Measurements from ENCODE around the gene RPP25.
"Not testable (repeated sequence)": the region's sequence is repeated elsewhere in the genome, so short reads cannot be mapped to it uniquely, and the experiment has no call there.

Gene RPP25

DNA sequence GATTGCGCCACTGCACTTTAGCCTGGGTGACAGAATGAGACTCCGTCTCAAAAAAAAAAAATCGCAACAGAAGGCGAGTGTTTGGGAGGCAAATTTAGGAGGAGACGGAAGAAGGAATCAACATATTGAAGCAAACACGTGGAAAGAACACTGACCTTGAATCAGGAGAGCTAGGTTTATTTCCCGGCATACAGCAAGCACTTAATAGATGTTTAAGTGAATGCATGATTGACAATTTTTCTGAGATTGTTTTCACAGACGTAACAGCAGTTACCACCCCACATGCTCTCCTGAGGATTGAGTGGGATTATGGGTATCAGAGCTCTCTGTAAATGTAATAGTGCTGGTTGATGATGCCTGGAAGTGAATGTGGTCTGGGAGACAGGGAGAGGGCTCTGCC, 5.6 kb upstream of the RPP25 start:
- DNase-seq = no peak

DNA sequence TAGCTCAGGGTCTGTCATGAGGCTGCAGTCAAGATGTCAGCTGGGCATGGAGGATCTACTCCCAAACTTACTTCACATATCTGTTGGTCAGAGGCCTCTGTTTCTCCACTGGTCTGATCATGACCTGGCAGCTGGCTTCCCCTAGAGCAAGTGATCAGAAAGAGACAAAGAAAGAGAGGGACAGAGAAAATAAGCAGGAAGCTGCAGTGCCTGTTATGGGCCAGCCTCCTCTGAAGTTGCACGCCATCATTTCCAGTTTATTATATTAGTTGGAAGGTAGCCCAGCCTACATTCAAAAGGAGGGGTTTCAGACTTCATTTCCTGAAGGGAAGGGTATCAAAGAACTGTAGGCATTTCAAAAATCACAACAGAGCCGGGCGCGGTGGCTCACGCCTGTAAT, 5.0 kb upstream of the RPP25 start:
- no peak for DNase-seq

DNA sequence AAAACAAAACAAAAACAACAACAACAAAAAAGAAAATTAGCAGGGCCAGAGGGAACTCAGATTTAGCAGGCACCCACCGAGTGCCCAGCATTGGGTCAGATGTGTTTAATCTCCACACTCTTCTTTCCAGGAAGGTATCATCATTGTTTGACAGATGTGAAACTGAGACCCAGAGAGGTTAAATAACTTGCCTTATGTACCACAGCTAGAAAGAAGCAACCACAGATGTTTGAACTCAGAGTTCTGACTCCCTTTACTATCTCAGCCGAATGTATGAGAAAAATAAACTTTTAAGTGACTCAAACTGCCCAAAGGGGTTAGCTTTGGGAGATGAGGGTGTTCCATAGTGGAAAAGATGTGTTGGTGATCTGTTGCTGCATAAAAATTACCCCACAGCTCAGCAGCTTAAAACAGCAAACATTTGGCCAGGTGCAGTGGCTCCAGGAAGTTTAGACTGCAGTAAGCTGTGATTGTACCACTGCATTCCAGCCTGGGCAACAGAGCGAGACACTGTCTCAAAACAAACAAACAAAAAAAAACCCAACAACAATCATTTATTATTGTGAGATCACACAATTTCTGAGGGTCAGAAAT, 4.5 kb upstream of the RPP25 start:
- no peak for DNase-seq

DNA sequence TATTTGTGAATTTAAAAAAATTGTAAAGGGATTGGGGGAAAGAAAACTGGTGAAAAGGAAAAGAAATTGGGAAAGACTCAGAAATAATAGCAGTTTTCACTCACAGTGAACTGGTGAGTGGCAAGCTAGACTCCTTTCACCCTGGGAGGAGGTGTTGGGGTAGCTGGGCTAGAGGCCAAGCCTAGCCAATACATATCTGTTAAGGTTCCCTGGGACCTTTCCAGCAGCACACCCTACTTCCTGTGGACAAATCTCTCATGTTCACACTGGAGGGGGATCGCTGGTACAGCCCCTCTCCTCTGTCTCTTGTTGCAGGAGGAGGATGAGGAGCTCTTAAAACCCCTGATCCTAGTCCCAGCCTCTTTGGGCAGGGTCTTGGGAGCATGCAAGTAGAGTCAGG, 3.7 kb upstream of the RPP25 start:
- DNase-seq = no peak

DNA sequence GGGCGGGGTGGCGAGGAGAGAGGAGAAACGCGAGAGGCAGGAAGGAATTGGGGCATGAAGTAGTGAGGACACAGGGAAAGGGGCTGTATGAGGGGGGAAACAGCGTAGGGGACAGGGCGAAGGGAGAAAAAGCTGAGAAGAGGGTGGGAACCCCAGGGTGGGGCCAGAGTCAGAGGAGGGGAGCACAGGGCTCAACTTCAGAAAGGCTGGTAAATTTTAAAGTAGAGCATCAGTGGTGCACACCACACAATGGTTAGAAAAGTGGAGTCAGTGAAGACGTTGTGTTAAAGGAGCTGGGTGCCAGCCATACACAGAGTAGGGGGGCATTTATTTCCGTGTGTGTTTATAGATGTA, 3.0 kb upstream of the RPP25 start:
- DNase-seq = no peak

DNA sequence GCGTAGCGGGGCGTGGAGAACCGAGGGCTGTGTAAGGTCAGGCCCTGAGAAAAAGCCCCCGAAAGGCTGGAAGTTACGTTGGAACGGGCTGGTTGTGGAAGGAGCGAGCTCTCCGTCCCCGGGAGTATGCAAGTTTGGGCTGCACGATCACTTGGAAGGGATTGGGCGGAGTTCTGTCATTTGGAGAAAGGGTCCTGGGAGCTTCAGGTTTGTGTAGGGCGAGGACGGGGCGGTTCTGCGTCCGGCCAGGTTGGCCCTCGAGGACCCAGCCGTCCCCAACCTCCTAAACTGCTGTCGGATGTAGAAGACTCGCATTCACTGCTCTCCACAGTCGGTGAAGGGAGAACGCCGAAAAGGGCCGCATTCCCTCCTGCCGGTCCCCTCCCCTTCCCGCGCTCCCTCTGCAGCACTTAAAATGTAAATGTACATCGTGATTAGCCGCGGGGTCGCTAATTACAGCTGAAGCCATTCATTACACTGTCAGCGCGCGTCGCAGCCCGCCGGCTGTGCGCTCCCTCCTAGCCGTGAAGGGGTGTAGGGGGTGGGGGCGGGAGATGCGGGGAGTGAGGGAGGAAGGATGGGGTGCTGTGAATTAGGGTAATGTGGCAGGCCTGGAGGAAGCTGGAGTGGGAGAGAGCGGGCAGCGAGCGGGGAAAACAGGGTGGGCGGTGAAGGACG, 2.5 kb upstream of the RPP25 start:
- no peak for DNase-seq

DNA sequence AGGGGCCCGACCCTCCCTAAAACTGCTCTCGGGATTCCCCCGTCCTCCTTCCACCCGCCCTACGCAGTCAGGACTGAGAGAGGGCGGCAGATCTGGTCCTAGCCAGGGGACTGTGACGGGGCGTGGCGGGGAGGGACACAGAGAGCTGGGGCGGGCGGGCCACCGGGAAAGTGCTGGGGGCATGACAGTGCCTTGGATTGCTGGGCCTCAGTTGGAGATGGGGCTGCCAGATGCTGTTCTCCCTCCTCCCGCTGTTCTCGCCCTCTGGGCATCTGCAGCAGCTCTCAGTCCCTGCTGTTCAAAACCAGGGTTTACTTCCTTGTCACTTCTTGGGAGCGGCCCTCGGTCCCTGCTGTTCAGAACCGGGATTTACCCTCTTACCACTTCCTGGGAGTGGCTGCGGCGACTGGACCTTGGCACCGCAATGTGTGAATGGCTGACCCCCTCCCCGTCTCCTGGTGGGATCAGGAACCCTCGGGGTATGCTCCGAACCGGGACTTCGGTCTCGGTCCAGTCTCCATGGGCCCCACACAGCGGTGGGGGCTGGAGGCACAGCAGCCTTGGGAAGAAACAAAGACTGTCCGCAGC, 1.8 kb upstream of the RPP25 start:
- no peak for DNase-seq

DNA sequence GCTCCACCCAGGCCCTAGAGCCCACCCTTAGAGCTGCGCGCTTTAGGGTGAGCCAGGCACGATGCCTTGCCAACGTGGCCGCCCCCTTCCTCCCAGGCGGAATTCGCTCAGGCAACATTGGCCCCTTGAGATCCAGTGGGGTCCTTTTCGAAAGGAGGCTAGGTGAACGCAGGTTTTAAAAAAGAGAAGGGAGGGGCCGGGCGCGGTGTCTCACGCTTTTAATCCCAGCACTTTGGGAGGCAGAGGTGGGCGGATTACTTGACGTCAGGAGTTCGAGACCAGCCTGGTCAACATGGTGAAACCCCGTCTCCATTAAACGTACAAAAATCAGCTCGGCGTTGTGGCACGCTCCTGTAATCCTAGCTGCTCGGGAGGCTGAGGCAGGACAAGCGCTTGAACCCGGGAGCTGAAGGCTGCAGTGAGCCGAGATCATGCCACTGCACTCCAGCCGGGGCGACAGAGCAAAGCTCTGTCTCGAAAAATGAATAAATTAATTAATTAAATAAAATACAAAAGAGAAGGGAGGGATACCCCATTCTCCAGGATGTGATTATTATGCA, 984 bp upstream of the RPP25 start:
- no peak for DNase-seq

DNA sequence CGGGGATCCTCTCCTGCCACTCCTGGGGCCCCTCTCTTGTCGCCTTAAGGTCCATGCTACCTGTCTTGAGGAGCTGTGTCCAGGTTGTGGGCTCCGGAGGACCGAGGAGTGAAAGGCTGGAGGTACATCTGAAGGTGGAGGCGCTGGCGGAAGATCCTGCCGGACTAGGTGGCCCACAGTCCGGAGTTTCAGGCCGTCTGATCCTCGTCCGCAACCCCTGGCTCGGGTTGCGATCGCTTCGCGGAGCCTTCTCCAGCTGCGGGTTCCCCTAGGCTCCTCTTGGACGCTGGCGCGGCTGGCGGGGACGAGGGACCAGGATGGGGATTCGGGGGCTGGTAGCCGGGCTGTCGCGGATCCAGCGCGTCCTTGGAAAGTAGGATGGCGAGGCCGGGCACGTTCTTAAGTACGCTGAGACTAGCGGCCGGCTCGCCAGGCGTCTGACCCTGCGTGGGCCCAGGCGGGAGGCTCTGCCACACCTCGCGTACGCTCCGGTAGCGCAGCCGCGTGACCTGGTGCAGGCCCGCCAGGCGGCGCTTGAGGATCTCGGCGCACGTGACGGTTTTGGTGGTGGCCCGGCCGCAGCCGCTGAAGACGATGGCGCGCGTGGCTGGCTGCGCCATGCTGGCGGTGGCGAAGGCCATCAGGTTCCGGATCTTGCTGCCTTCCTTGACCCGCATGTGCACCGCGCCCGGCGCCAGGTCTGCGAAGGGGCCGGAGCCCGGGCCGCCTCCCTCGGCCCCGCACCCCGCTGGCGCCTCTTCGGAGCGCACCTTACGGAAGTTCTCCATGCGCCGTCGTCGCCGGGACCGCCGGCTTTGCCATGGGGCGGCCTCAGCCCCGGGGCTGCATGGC, 550 bp downstream of the RPP25 start:
- peak; percentile 43 for DNase-seq

DNA sequence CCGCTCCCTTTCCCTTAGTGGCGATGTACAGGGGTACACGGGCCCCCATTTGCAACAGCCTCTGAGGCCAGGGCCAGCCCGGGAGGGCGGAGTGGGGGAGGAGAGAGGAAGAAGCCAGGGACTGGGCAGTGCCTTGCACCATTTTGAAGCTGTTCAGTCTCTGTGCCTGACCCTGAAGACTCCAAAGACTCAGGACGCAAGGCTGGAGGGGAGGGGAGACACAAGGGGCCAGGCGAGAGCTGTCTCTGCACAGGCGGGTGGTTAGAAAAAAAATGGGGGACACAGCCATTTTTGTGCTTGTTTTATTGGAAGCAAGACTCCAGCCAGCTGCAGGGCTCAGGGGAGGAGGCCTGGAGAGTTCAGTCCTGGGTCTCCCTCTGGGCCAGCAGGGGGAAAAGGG, 1.6 kb downstream of the RPP25 start:
- no peak for DNase-seq

DNA sequence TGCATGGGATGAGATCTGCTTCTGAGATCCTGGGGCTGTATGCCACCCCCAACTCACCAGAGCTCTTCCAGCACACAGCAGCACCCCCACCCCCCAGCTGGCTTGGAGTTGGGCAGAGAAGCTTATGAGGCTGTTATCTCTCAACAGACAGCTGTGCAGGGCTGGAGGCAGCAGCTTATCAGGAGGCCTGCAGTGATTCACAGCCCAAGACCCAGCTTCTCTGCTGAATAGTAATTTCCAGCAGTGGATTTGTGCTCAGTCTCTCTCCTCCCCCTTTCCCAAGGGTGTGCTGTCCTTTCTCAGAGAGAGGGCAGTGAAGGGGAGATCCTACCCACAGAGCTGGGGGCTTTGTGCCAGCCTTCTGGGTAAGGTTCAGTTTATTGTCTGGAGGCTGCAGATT, 2.1 kb downstream of the RPP25 start:
- DNase-seq = no peak

DNA sequence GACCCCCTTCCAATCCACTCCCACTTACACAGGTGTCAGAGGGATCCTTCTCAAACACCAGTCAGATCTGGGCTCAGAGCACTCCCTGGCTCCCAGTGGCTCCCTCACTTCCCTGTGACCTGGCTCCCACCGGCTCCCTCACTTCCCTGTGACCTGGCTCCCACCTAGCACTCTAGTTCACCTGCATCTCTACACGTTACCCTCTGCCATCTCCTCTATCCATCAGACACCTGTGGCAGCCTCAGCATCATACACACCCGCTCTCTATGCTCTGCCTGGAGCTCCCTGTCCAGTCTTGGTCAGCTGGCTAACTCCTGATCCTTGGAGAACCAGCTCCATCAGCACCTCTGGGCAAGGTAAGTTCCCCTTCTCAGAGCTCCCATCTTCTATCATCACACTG, 5.6 kb downstream of the RPP25 start:
- no peak for DNase-seq

DNA sequence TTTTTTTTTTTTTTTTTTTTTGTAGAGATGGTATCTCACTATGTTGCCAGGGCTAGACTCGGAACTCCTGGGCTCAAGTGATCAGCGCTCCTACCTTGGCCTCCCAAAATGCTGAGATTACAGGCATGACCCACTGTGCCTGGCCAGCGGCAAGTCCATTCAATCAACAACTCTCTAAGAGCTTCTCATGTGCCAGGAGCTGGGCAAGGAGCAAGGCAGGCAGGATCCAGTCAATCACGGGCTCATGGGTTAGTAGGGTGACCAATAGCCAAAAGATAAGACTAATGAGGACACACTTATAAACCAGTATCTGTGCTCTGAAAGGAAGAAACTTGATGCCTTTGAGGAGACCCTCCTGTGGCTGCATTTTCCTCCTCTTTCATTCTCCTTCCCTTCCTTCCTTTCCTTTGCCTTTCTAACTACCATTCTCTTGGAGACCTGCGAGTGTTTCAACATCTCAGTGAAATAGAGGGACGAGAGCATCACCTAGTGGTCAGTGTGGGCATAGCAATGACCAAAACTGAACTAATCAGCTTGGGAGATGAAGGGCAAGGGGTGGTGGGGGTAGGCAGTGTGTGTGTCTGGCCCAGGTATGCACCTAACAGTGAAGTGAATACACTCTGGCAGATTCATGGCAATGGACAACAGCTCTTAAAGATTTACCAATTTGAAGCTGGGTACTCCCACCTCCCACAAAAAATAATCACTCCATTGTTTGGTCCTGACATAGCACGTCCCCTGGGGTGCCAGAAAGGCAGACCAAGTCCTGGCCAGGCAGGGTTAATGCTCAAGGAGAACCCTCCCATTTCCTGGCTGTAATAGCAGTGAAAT, 6.3 kb downstream of the RPP25 start:
- DNase-seq = peak; percentile 65

DNA sequence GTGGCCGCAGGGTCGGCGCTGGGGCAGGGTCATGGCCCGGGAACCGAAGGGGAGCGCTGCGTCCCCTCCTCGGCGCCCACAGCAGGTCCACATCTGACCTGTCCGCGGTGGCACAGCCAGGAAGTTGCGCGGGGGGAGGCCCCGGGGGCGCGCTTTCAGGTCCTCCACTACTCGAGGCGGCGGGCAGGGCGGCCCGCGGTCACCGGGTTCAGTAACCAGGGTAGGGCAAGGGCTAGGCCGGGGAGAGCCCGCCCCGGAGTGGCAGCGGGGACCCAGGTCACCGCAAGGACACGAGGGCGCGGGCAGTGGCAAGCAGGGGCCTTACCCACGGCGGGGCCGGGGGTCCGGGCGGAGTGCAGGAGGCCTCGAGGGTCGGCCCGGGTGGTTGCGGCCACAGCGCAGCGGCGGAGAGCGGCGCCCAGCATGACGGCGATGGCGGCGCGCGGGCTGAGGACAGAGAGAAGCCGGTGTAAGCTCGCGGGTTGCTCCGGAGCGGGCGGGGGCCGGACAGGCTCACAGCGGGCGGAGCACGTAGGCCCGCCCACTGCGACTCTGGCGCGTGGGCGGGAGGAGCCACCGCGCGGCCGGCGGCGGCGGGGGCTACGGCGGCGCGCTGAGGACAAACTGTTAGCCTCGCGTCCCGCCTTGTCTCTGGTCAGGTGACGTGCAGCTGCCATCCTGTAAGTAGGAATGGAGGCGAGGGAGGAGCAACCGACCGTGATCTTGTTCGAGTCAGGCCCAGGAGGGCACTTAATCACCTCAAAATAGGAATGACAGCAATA, 18.8 kb downstream of the RPP25 start, which contains the start of gene COX5A:
Gene COX5A, minus strand, starts transcription at position 484 of the 782 bp plus-strand sequence. Its CDS starts 59 bp downstream, at position 425.
- DNase-seq = peak; percentile 90

DNA sequence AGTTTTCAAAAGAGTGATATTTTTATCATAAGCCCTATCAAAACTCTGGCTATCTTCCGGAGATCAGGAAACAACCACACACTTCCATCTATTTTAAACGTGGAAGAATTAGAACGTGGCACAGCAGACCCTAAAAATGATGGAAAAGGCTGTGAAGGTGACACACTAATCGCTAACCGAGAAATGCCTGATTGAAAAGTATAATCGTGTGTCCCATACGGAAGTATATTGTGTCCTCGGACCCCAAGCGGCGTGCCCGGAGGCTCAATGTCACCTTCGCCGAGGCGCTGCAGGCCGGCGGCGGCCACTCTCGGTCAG, 19.3 kb downstream of the RPP25 start:
- no peak for DNase-seq

DNA sequence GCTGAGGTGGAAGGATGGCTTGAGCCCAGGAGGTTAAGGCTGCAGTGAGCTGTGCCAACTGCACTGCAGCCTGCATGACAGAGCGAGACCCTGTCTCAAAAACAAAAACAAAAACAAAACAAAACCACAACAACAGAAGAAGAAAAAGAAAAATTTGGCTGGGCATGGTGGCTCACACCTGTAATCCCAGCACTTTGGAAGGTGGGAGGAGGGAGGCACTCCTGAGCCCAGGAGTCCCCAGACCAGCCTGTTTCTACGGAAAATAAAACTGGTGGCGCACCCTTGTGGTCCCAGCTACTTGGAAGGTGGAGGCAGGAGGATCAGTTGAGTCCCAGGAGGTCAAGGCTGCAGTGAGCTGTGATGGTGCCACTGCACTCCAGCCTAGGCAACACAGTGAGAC, 21.4 kb downstream of the RPP25 start:
- not testable (repeated sequence) for DNase-seq

DNA sequence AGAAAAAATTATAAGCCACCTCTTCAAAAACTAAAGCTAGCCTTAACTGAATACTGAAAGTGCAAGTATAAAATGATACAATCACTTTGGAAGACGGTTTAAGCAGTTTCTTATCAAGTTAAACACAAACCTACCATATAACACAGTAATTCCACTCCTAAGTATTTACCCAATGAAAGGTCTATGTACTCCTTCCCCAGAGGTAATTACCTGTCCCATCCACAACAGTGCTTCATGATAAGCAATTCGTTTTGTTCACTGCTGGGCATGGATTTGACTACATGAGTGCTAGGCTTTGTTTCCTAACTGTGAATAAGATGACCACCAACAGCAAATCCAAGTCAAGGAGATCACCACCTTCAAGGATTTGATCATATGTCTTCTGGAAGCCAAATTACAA, 23.0 kb downstream of the RPP25 start:
- no peak for DNase-seq

DNA sequence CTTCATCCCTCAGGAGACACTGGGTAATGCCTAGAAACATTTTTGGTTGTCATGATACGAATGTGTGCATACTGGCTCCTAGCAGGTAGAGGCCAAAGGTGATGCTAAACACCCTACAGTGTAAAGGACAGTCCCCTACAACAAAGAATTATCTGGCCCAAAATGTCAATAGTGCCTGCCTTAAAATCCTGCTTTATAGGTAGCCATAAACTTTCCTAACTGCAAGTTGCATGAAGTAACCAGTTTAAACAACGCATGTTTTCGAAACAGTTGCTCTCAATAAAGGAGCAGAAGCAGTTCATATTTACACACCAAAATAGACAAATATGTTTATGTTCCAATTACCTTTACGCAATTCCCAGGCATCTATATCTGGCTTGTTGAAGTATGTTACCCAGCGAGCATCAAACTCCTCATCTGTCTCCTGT, 27.8 kb downstream of the RPP25 start:
- DNase-seq = no peak

DNA sequence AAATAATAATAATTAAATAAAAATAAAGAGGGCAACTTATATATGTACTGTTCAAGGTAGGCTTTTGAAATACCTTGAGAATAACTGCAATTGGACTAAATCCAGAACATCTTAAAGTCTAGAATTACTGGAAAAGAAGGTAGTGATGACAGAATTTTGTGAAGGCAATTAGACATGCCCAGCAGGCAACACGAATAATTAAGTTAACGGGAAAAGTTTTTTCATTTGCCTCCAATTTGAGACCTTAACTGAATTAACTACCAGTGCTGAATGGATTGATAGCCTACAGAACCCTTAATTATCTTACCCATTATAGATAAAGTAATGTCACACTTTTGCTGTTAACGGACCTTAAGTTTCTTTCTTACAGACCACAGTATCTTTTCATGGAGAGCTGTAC, 32.0 kb downstream of the RPP25 start:
- no peak for DNase-seq

DNA sequence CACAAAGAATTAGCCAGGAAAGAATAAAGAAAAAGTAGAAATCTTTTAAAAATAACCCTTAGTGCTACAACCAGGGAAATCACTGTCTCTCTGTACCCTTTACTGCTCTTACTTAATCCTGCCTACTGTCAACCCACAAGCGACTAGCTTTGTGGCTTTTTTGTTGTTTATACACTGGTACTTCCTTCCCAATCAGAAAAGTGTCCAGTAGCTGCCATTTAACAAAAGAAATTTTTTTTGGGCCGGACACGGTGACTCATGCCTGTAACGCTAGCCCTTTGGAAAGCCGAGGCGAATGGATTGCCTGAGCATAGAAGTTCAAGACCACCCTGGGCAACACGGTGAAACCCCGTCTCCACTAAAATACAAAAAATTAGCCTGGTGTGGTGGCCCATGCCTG, 36.1 kb downstream of the RPP25 start:
- DNase-seq = no peak

DNA sequence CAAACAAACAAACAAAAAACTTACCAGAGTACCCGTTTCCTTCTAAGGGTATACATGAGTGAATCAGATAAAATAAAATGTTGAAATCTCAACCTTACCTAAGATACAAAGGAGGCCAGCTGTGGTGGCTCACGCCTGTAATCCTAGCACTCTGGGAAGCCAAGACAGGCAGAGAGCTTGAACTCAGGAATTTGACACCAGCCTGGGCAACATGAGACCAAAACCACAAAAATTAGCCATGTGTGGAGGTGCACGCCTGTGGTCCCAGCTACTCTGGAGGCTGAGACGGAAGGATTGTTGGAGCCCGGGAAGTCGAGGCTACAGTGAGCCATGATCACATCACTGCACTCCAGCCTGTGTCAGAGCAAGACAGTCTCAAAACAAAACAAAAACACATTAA, 38.9 kb downstream of the RPP25 start:
- DNase-seq = no peak

DNA sequence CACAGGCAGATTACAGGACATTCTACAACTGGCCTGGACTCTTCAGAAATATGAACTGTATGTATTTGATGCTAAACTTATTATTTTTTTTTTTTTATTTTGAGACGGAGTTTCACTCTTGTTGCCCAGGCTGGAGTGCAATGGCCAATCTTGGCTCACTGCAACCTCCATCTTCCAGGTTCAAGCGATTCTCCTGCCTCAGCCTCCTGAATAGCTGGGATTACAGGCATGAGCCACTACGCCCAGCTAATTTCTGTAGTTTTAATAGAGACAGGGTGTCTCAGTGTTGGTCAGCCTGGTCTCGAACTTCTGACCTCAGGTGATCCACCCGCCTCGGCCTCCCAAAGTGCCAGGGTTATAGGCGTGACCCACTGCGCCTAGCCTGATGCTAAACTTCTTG, 42.8 kb downstream of the RPP25 start:
- DNase-seq = not testable (repeated sequence)

Data from activated effector memory CD4-positive, alpha-beta T cell treated with Interleukin-2 at 50 U/mL for 16 hours (primary cell).